ENCODE results near the gene KRTAP5-6.

KRTAP5-6 gene

GRCh38 chr11:1745701-1746320 is 48.8 kb downstream of the KRTAP5-6 start:
- peak overlapping the region; percentile 72 for H3K4me3 ChIP-seq
- no peak for TF ChIP-seq CTCF (IDR thresholded peaks at IDR 0.05)
- DNase-seq (ENCODE audit: low spot score) = no peak
- peak overlapping the region in 1 of 2 donors; percentile 87 for H3K27ac ChIP-seq

- peak overlapping the region; percentile 72 for H3K4me3 ChIP-seq
- TF ChIP-seq CTCF (IDR thresholded peaks at IDR 0.05) = no peak
- DNase-seq (ENCODE audit: low spot score) = peak; percentile 73
- peak overlapping the region in 1 of 2 donors; percentile 87 for H3K27ac ChIP-seq
Measured at GRCh38 chr11:1746511-1746931, 49.5 kb downstream of the KRTAP5-6 start.

- H3K4me3 ChIP-seq = peak overlapping the region; percentile 72
- peak overlapping the region in 1 of 2 donors; percentile 87 for H3K27ac ChIP-seq
- peak; percentile 69 for DNase-seq (ENCODE audit: low spot score)
- TF ChIP-seq CTCF (IDR thresholded peaks at IDR 0.05) = no peak
Measured at GRCh38 chr11:1746956-1747752, 50.2 kb downstream of the KRTAP5-6 start.
